Activated CD8-positive, alpha-beta memory T cell treated with anti-CD3 and anti-CD28 coated beads, Interleukin-2, amount 50 U/mL, for 24 hours (primary cell): ENCODE data around the gene CTNNA2.

Source experiments
- DNase-seq: peaks from one replicate; pipeline ENCODE4 v3.0.0-alpha.2; 2020; ENCODE audit errors: extremely low read depth

The CTNNA2 gene

DNA sequence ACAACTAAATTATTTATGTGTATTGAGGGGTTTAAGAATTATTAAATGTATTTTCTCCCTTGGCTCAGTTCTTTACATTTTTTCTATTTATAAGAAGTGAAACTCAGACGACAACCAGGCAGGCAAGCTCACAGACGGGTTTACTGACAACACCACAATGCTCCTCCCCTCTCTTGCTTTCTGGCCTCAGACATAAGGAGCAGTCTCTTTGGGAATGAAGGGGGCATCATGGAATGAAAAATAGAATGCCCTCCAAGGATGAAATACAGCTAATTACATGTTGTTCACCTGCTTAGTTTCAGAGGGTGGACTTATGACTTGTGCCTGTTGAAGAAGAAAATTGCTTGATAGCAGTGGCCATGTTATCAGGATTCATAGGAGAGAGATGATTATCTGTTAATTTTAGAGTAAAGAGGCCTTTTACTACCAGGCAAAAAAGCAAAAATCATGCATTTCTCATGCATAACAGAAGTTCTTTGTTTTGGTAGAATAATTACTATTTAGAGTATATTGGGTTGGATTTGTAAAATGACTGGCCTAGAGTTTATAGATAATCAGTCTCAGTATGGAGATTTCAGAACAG lies 963.8 kb downstream of the CTNNA2 start:
- DNase-seq: no peak

GRCh38 chr2:80482276-80482675 lies 969.4 kb downstream of the CTNNA2 start:
- DNase-seq: no peak

DNA sequence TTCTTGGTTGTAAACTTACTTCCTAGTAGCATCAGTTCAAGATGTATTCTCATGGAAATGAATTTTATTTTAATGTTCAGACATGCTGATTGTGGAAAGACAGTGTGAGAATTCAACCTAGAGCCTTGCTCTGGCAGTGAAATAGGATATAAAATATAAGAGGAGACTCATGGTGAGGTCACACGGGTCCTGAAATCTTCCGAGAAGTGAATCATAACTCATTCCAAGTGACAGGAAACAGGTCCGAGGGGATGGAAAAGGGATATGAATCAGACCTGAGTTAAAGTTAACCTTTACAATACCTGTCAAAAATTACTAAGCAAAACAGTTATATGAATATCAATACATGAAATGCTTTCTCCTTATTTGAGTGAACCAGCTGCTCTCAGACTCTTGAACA lies 976.9 kb downstream of the CTNNA2 start:
- no peak for DNase-seq

DNA sequence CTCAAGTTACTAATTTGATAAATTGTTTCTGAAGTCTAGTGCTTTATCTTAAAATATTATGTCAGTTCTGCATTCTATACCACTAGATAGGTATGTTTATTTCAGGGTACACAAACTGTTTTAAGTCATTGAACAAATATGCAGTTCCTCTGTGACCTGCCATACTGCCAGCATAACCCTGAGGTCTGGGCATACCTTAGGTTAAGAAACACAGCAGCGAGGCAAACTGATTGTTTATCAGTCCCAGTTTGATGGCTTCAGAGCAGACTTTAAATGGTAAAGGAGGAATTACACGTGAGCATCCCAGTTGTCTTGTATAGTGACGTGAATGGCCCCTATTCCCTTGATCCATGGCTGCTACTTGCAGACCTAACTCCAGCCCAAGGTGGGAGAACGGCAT lies 978.1 kb downstream of the CTNNA2 start:
- no peak for DNase-seq

DNA sequence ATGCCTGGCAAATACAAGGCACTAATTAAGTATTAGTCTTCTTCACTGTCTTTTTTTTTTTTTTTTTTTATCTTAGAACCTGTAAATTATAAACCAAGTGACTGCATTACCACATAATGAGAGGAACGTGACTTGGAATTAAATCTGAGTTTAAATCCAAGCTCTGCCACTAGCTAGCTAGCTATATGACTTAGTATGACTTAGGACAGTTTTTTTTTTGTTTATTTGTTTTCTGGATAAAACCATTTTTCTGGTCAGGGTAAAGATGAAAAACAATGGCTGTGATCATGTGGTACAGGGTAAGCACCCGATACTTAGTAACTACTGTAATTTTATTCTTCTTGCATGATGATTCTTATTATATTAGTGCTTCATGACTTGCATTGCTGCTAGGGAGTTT lies 983.5 kb downstream of the CTNNA2 start:
- no peak for DNase-seq

- DNase-seq: no peak
Measured at GRCh38 chr2:80496775-80497174, 983.9 kb downstream of the CTNNA2 start.

DNA sequence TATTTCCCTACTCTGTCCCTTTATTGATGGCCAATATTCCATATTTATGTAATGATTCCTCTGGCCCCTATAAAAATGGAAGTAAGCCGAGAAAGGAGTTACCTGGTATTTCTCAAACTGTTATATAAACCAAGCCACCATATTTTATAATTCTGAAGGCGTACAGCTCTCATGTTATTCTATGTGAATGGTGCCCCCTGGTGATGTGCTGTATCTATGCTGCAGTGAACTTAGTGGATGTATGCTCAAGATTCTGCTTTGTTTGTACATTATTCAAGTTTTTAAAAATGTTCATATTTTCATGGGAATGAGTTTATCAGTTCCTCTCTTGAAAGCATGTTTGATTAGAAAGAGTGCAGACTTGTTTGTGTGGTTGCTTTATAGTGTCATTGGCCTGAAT lies 986.2 kb downstream of the CTNNA2 start:
- no peak for DNase-seq

DNA sequence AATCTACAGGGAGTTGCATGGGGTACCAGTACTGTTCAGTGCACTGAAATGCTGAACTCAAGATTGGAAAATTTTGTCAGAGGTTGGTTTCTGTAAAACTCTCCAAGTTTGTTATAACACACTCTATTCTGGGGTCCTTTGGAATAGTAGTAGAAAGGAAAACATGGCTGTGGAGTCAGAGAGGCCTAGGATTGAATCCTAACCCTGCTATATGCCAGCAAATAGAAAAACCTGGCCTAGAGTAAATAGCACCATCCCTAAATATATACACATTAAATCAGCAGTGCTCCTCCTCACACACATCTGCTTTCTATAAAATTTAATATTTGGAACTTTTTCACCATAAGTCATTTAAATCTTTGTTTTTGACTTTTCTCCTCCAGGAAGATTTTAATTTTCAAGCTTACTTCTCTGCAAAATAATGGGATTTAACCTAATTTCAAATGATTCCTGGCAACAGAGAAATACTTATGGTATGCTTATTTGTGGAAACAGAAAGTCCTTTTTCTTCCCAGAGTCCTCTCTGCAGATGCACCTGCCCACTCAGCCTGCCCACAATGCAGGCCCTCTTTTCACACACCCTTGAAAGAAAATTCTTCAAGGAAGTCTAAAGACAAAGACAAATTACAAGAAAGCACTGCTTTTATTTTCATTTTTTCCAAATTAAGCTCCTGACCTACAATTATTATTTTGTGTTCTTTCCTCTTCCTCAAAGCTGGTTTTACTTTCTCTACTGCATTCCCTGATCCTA lies 989.2 kb downstream of the CTNNA2 start:
- no peak for DNase-seq

DNA sequence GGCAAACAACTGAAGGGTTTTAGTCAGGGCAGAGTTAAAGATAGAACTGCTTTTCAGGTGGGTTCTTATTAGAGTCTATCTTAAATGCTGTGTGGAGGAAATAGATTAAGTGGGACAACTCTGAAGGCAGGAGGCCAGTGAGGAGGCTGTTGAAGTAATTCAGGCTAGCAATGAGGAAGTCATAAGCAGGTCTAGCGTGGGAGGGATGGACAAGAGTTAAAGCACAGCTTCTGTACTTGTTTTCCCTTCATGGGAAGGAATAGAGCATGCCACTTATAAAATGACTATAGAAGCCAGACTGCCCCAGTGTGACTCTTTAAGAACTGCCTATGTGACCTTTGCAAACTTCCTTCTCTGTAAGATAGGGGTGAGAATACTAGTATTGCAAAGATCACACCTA lies 993.7 kb downstream of the CTNNA2 start:
- no peak for DNase-seq

GRCh38 chr2:80510716-80511115 lies 997.9 kb downstream of the CTNNA2 start:
- no peak for DNase-seq

DNA sequence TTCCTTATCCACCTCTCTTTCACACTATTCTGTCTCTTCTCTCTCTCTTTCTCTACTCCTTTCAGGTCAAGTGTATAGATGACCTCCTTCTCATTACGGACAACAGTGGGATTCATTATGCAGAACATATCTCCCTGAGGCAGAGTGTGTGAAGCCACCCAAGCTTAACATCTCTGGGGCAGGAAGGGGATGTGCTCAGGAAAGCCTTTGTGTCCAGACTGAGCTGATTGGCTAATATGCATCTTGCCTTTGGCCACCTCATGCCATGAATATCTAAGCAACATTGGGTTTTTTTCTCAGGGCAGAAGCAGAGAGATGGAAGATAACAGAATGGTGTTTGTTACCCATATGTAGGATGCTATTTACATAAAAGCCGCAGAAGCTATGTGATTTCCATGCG lies 1003.1 kb downstream of the CTNNA2 start:
- no peak for DNase-seq

GRCh38 chr2:80517316-80517715 lies 1004.5 kb downstream of the CTNNA2 start:
- no peak for DNase-seq

GRCh38 chr2:80519121-80519643 lies 1006.3 kb downstream of the CTNNA2 start:
- no peak for DNase-seq

DNA sequence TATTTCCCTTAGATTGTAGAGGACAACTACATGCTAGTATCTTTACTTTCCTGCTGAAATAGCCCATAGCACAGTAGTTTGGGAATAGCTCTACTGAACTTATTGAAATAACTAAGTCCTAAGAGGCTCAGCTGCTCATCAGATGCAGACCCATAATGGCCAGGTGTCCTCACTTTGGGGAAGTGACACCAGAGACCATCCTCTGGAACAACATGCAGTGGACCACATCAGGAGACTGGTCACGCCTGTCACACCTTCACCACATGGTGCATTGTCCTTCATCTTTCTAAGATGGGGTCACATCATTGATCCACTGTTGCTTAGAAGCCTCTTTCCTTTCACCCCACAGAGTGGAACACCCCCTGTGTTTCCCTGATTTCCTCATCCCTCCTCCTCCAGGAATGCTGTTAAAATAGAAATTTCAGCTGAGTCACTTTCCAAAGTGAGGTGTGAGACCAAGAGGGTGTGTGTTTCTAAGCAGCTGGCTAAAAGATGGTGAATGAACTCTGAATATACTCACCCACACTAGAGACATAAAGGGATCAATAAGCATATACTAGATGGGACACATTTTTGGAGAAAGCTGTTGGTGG lies 1006.9 kb downstream of the CTNNA2 start:
- DNase-seq: no peak

GRCh38 chr2:80525152-80525551 lies 1012.3 kb downstream of the CTNNA2 start:
- no peak for DNase-seq

DNA sequence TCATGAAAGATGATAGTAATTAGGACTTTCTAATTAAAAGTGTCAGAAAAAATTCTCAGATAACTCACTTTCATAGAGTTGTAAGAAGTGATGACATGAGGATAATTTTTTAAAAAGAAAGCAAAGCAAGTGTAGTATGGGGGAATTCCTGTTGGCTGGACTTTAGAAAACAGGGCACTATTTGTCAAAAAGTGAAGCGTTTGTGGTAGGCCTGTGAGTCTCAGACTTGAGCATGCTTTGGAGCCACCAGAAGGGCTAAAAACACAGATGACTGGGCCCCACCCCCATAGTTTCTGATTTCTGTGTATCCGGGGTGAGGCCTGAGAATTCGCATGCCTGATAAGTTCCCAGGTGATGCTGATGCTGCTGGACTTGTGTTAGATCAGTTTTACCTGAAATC lies 1014.3 kb downstream of the CTNNA2 start:
- no peak for DNase-seq

DNA sequence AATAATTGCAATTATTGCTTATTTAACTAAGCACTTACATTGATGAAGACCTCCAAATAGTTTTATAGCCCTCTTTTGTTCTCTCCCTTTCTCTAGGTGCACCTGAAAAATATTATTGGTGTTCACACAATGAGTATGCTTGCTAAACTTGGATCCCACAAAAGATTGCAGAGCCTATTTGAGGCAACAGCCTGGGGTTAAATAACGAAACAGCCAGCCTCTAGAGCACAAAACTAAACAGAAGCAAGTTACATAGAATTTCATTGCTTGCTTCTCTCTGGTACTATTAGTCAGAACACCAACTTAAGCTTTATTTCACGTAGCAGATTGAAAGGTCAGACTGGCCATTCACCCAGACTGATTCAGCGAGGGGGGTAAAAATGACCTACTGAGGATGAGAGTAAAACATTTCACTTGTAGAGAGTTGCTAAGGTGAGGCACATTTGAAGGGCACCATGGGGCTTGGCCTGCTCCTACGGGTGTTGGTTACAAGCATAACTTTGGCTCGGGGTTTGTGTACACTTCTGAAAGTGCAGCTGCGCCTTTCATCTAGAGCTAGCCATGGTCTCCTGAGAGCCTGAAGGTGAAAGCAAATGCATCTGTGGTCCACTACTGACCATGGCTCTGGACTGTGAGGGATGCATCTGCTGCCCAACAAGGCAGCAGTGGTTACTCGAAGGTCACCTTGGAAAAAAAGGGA lies 1016.8 kb downstream of the CTNNA2 start:
- DNase-seq: no peak

DNA sequence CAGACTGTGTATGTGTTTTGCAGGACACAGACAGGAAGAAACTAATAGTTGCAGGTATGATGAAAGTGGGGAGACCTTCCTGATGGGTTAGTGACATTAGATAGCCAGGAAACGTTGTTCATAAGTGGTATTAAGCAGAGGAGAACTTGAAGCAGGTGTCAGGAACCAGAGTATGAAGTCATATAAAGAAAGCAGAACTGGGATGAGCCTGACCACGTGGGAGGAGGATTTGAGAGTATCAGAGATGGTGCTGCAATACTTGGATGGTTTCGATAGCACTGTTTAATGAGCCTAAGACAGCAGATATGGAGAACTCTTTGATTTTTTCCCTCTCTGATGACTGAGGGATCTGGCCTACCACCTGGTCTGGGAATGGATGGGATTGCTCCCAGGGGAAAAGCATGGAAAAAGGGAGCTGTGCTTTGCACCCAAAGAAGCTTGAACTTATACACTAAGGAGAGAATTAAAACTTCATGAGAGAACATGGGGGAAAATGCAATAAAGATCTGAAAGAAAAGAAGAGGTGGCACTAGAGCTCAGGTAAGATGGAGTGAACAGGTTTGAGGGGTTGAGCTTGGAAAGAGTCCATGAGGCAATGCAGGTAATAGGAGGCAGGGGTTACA lies 1017.7 kb downstream of the CTNNA2 start:
- DNase-seq: no peak

GRCh38 chr2:80531319-80531718 lies 1018.5 kb downstream of the CTNNA2 start:
- no peak for DNase-seq

- no peak for DNase-seq
Measured at GRCh38 chr2:80545420-80546210, 1032.8 kb downstream of the CTNNA2 start.

DNA sequence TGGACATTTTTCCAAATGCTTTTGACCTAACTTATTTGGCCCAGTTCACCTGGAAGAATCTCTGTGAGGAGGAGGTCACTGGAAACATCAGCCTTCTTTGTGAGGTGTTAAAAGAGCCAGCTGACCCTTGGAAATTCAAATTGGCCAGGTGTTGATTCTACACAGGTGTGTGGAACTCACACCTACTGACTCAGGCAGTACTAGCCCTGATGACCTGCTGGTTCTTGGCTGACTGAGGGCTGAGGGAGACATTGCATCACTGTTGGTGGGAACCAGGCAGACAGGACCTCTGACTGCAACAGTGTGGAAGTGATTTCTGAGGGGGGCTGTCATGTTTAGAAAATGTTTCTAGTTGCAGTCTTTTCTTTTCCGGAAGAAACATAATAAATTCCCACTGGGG lies 1033.9 kb downstream of the CTNNA2 start:
- DNase-seq: no peak
